DND-41 (cell line): ENCODE results near the gene STXBP5.

Experiments used
- CTCF ChIP-seq: IDR thresholded peaks from 2 replicates; pipeline ENCODE4 v1.5.1; 2012; ENCODE audit warnings: borderline replicate concordance, low read length, moderate library complexity, mild to moderate bottlenecking; ENCODE audit not compliant: poor library complexity, severe bottlenecking; ENCODE audit errors: extremely low read depth
- EZH2 ChIP-seq: IDR thresholded peaks from 3 replicates; pipeline ENCODE4 v1.6.1; 2012; ENCODE audit warnings: borderline replicate concordance, low read depth, mild to moderate bottlenecking, moderate library complexity, low read length, inconsistent platforms; ENCODE audit not compliant: severe bottlenecking

DNA sequence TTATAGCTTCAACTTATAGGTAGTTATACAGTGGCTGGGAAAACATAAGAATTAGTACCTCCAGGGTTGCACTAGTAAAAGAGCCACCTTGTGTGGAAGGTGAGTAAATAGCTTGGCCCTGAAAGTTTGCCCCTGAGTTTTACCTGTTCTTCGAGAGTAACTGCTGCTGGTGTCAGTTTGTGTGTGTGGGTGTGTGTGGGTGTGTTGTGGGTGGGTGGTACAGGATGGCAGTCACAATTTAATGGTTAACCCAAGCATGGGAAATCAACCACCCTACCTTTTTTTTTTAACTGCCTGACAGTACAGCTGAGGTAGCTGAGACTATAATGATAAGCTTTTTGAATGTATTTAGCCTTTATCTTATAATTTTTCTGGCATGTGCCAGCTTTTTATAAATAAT is 137.3 kb downstream of the STXBP5 start:
- TF ChIP-seq EZH2 (no peak), CTCF (no peak)
